A549 (cell line): Measurements from ENCODE around the gene SIRT7.

ENCODE experiments used
- CHD2 ChIP-seq: fragments of 150-350 bp; IDR thresholded peaks from 2 replicates; pipeline ENCODE4 v1.6.1; 2014; ENCODE audit warnings: low read length; ENCODE audit not compliant: partially characterized antibody
- CTCF ChIP-seq: fragments of >200 bp; sonication (Bioruptor Twin); formaldehyde crosslinking; IDR thresholded peaks from 3 replicates; pipeline ENCODE4 v1.5.1; 2016
- EP300 ChIP-seq, 2 experiments: fragments of >200 bp; sonication (Bioruptor Twin); formaldehyde crosslinking; IDR thresholded peaks; 2 replicates in 1 of 2; 3 replicates in 1 of 2; pipeline ENCODE4 v1.6.1; 2016 to 2017
- NR3C1 ChIP-seq: fragments of >200 bp; sonication (Bioruptor Twin); formaldehyde crosslinking; IDR thresholded peaks from 3 replicates; pipeline ENCODE4 v1.6.1; 2017
- PBX3 ChIP-seq: IDR thresholded peaks from 2 replicates; pipeline ENCODE4 v1.6.1; 2012
- POLR2A ChIP-seq: IDR thresholded peaks from 2 replicates; pipeline ENCODE4 v1.6.1; 2012; ENCODE audit warnings: mild to moderate bottlenecking, low read length
- RAD21 ChIP-seq, 2 experiments: fragments of >200 bp in 1 of 2; sonication (Bioruptor Twin) in 1 of 2; formaldehyde crosslinking in 1 of 2; IDR thresholded peaks in 1 of 2; conservative IDR thresholded peaks in 1 of 2; 2 replicates in 1 of 2; 3 replicates in 1 of 2; pipeline ENCODE4 v1.6.1; 2012 to 2018; ENCODE audit warnings: inconsistent platforms in 1 of 2
- REST ChIP-seq: fragments of 200-600 bp; sonication (generic); IDR thresholded peaks from 2 replicates; pipeline ENCODE4 v1.6.1; 2016; ENCODE audit warnings: antibody characterized with exemption, mild to moderate bottlenecking, moderate library complexity
- RNF2 ChIP-seq: fragments of 200-600 bp; sonication (generic); IDR thresholded peaks from 2 replicates; pipeline ENCODE4 v1.6.1; 2016; ENCODE audit warnings: low read depth, mild to moderate bottlenecking, antibody characterized with exemption, moderate library complexity, borderline replicate concordance
- SMC3 ChIP-seq: fragments of >200 bp; sonication (Bioruptor Twin); formaldehyde crosslinking; IDR thresholded peaks from 3 replicates; pipeline ENCODE4 v1.6.1; 2018; ENCODE audit warnings: inconsistent platforms

GRCh38 chr17:81939881-81940385 lies 22.0 kb upstream of the SIRT7 start:
- TF ChIP-seq CTCF (no peak), PBX3 (no peak), POLR2A (no peak), SMC3 (no peak), RNF2 (no peak), CHD2 (no peak), NR3C1 (no peak), RAD21 (conservative IDR thresholded peaks at IDR 0.05 in 1 of 2, IDR thresholded peaks at IDR 0.05 in 1 of 2) (no peak), EP300 (IDR thresholded peaks at IDR 0.05) (no peak), REST (no peak)
